RWPE1 (cell line): Measurements from ENCODE around the gene ANXA3.

Experiments used
- CTCF ChIA-PET: fragments of 350-600 bp; sonication (Branson Sonifier 250); formaldehyde crosslinking; extraction: SDS; loops from one replicate; lab custom pipeline; 2021; lab: Yijun Ruan, JAX
- POLR2A ChIA-PET: fragments of 400-600 bp; formaldehyde crosslinking; extraction: SDS; loops from one replicate; lab custom pipeline; 2020; ENCODE audit warnings: antibody characterized with exemption; ENCODE audit not compliant: low non-redundant PET; lab: Yijun Ruan, JAX
- DNase-seq: peaks from one replicate; pipeline ENCODE4 v3.0.0; 2012; ENCODE audit warnings: low spot score
- H3K27ac ChIP-seq: fragments of 450-650 bp; 2 replicates; pipeline ENCODE4 v1.5.1; 2017
- CTCF ChIP-seq: fragments of 450-650 bp; conservative IDR thresholded peaks from 2 replicates; pipeline ENCODE4 v1.5.1; 2017; ENCODE audit warnings: low read depth, mild to moderate bottlenecking

ANXA3 gene

GRCh38 chr4:78599147-78599546 lies 47.6 kb downstream of the ANXA3 start:
- ChIA-PET CTCF (no interaction called here), POLR2A (no interaction called here)
- no peak for TF ChIP-seq CTCF
- DNase-seq, result no peak
- H3K27ac ChIP-seq, result no peak overlapping the region

- TF ChIP-seq CTCF, result no peak
- no peak overlapping the region for H3K27ac ChIP-seq
- POLR2A ChIA-PET, result no interaction called here
- CTCF ChIA-PET, result interaction anchor here (0.6 to 0.8 kb wide), 2 partner anchors 14 to 290 kb away, joined by 3 to 5 read pairs; no protein-coding TSS in a partner anchor
- no peak for DNase-seq
Observed at GRCh38 chr4:78599931-78600375, 48.4 kb downstream of the ANXA3 start.

GRCh38 chr4:78601013-78601412 lies 49.4 kb downstream of the ANXA3 start:
- no peak overlapping the region for H3K27ac ChIP-seq
- DNase-seq, result no peak
- POLR2A ChIA-PET, result no interaction called here
- TF ChIP-seq CTCF, result no peak
- CTCF ChIA-PET, result interaction anchor here (0.7 to 0.8 kb wide), 2 partner anchors 16 kb away, joined by 3 read pairs; no protein-coding TSS in a partner anchor

- ChIA-PET CTCF (interaction anchor here (0.7 kb wide), 1 partner anchor 262 kb away, joined by 4 read pairs; no protein-coding TSS in a partner anchor), POLR2A (no interaction called here)
- H3K27ac ChIP-seq, result no peak overlapping the region
- no peak for DNase-seq
- no peak for TF ChIP-seq CTCF
Observed at GRCh38 chr4:78602334-78602733, 50.8 kb downstream of the ANXA3 start.

GRCh38 chr4:78603384-78603783 lies 51.8 kb downstream of the ANXA3 start:
- CTCF ChIA-PET, result no interaction called here
- POLR2A ChIA-PET, result no interaction called here

GRCh38 chr4:78604988-78605387 lies 53.4 kb downstream of the ANXA3 start:
- DNase-seq, result no peak
- ChIA-PET POLR2A (no interaction called here), CTCF (no interaction called here)
- no peak for TF ChIP-seq CTCF
- H3K27ac ChIP-seq, result no peak overlapping the region

More at GRCh38 chr4:78603384-78603783, 51.8 kb downstream of the ANXA3 start:
- no peak for DNase-seq
- TF ChIP-seq CTCF, result no peak
- no peak overlapping the region for H3K27ac ChIP-seq
